ENCODE measurements around the gene GAS2L1.

DNA sequence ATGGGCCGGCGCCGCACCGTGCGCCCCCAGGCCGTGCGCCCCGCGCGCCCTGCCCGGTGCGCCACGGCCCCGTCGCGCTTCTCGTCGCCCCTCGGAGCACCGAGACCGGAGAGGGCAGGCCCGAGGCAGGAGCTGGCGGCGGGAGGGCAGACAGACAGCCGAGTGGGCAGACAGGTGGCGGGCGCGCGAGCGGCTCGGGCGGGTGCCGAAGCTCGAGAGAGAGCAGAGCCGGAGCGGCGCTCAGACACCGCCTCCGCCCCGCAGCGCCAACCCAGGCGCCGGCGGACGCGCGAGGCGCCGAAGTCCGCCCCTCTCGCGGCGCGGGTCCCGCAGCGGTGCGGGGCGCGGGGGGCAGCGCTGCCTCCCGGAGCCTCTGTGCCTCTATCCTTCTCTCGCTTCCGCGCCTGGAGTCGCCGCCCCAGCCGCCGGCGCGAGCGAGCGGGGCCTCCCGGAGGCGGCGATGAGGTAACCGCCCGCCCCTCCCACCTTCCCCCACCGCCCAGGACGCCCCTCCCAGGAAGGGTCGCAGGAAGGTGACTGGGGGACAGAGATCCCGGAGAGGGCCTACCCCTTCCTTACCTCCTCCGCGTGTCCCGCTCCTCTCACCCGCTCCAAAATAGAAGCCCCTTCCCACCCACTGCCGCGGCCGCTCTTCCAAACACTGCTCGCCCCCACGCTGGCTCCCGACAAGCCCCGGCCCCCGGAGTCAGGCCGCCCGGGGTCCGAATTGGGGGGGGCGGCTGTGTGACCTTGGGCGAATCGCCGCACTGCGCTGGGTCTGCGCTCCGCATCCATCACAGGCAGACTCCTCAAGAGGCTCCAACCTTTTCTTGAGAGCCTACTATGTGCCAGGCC is 9.1 kb downstream of the GAS2L1 start, which contains the start of gene RASL10A:
- TF ChIP-seq POLR2A (IDR thresholded peaks at IDR 0.05; ENCODE audit: low read depth, low read length) (no peak), POLR2AphosphoS5 (IDR thresholded peaks at IDR 0.05; ENCODE audit: low read depth, low read length) (no peak)

All from GM12892 (cell line).